ENCODE results near the gene POMT2.

- TF ChIP-seq, protein P1, sequence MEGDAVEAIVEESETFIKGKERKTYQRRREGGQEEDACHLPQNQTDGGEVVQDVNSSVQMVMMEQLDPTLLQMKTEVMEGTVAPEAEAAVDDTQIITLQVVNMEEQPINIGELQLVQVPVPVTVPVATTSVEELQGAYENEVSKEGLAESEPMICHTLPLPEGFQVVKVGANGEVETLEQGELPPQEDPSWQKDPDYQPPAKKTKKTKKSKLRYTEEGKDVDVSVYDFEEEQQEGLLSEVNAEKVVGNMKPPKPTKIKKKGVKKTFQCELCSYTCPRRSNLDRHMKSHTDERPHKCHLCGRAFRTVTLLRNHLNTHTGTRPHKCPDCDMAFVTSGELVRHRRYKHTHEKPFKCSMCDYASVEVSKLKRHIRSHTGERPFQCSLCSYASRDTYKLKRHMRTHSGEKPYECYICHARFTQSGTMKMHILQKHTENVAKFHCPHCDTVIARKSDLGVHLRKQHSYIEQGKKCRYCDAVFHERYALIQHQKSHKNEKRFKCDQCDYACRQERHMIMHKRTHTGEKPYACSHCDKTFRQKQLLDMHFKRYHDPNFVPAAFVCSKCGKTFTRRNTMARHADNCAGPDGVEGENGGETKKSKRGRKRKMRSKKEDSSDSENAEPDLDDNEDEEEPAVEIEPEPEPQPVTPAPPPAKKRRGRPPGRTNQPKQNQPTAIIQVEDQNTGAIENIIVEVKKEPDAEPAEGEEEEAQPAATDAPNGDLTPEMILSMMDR (IDR thresholded peaks at IDR 0.05) = no peak
- no peak for TF ChIP-seq POLR2A (IDR thresholded peaks at IDR 0.05)
- no peak for TF ChIP-seq POLR2AphosphoS5 (IDR thresholded peaks at IDR 0.05)
Measured at GRCh38 chr14:77238356-77238755, 82.3 kb downstream of the POMT2 start.
